Fibroblast of gingiva (primary cell): ENCODE measurements around the gene C20orf204.

Experiments used
- DNase-seq: peaks from one replicate; pipeline ENCODE4 v3.0.0-alpha.2; 2011; ENCODE audit warnings: low read depth

C20orf204 gene

GRCh38 chr20:64027981-64028685, 7.8 kb upstream of the C20orf204 start:
- DNase-seq = no peak

- DNase-seq = no peak
These were observed 6.5 kb upstream of the C20orf204 start for GRCh38 chr20:64029293-64030117.

GRCh38 chr20:64030371-64031134, 5.4 kb upstream of the C20orf204 start:
- no peak for DNase-seq

- DNase-seq = no peak
These were observed 4.1 kb upstream of the C20orf204 start for GRCh38 chr20:64031822-64032314.

- DNase-seq = no peak
These were observed 3.0 kb upstream of the C20orf204 start for GRCh38 chr20:64032706-64033624.

GRCh38 chr20:64033981-64034493, 1.9 kb upstream of the C20orf204 start:
- DNase-seq = no peak

- no peak for DNase-seq
These were observed 683 bp upstream of the C20orf204 start for GRCh38 chr20:64035066-64035932.

GRCh38 chr20:64036346-64037198, 590 bp downstream of the C20orf204 start:
- DNase-seq = no peak

GRCh38 chr20:64037199-64037497, 1.2 kb downstream of the C20orf204 start:
- DNase-seq = no peak

GRCh38 chr20:64037498-64038213, 1.7 kb downstream of the C20orf204 start:
- DNase-seq = no peak

GRCh38 chr20:64038224-64038564, 2.2 kb downstream of the C20orf204 start:
- no peak for DNase-seq

- peak; percentile 52 for DNase-seq
These were observed 2.7 kb downstream of the C20orf204 start for GRCh38 chr20:64038565-64039292.

GRCh38 chr20:64039293-64040160, 3.5 kb downstream of the C20orf204 start:
- no peak for DNase-seq

GRCh38 chr20:64040231-64041039, 4.5 kb downstream of the C20orf204 start:
- no peak for DNase-seq

GRCh38 chr20:64041040-64041780, 5.2 kb downstream of the C20orf204 start:
- no peak for DNase-seq

GRCh38 chr20:64041781-64042053, 5.7 kb downstream of the C20orf204 start:
- no peak for DNase-seq
